Karpas-422 (cell line): Measurements from ENCODE around the gene ALPK1. TPM values are rescaled to one million over a fixed set of nuclear protein-coding genes. Genes with fewer than 3 reads are reported as not detected.

Experiments
- DNase-seq: peaks from one replicate; pipeline ENCODE4 v3.0.0-alpha.2; 2015
- H2AFZ ChIP-seq: fragments of 200-600 bp; sonication (generic); 2 replicates; pipeline ENCODE4 v1.6.1; 2014; ENCODE audit warnings: antibody characterized with exemption, low read length, mixed read lengths
- H3K27ac ChIP-seq: fragments of 200-600 bp; sonication (generic); 2 replicates; pipeline ENCODE4 v1.5.1; 2014; ENCODE audit warnings: mild to moderate bottlenecking, low read length, moderate library complexity
- H3K27me3 ChIP-seq: fragments of 200-600 bp; sonication (generic); 2 replicates; pipeline ENCODE4 v1.6.1; 2014; ENCODE audit warnings: low read length, mixed read lengths
- H3K36me3 ChIP-seq: fragments of 200-600 bp; sonication (generic); 2 replicates; pipeline ENCODE4 v1.6.1; 2014; ENCODE audit warnings: low read length, mixed read lengths; ENCODE audit not compliant: insufficient read depth
- H3K4me1 ChIP-seq: fragments of 200-600 bp; sonication (generic); 2 replicates; pipeline ENCODE4 v1.6.1; 2014; ENCODE audit warnings: mild to moderate bottlenecking, low read length, mixed read lengths
- H3K4me2 ChIP-seq: fragments of 200-600 bp; sonication (generic); 2 replicates; pipeline ENCODE4 v1.6.1; 2014; ENCODE audit warnings: low read length, low read depth, mild to moderate bottlenecking; ENCODE audit not compliant: poor library complexity, severe bottlenecking
- H3K4me3 ChIP-seq: fragments of 200-600 bp; sonication (generic); 2 replicates; pipeline ENCODE4 v1.5.1; 2014; ENCODE audit warnings: mild to moderate bottlenecking, antibody characterized with exemption, low read length, mixed read lengths
- H3K79me2 ChIP-seq: fragments of 200-600 bp; sonication (generic); 2 replicates; pipeline ENCODE4 v1.6.1; 2014; ENCODE audit warnings: mild to moderate bottlenecking, low read length, mixed read lengths
- H3K9ac ChIP-seq: fragments of 200-600 bp; sonication (generic); 2 replicates; pipeline ENCODE4 v1.6.0; 2014; ENCODE audit warnings: low read length
- H3K9me2 ChIP-seq: fragments of 200-600 bp; sonication (generic), shearing (Covaris generic); replicated peaks from 2 replicates; pipeline ENCODE4 v1.6.0; 2014; ENCODE audit warnings: mild to moderate bottlenecking, low read length, moderate library complexity; ENCODE audit not compliant: insufficient read depth
- H3K9me3 ChIP-seq: fragments of 300-700, 200-600 bp; sonication (generic); 2 replicates; pipeline ENCODE4 v1.6.1; 2014; ENCODE audit warnings: low read length, mixed read lengths
- H4K20me1 ChIP-seq: fragments of 200-600 bp; sonication (generic); 2 replicates; pipeline ENCODE4 v1.6.1; 2014; ENCODE audit warnings: mild to moderate bottlenecking, antibody characterized with exemption, low read length, low read depth; ENCODE audit not compliant: insufficient read depth
- total RNA-seq: library from RNA; depleted of rRNA; stranded (reverse); fragments of >200 nt; shearing (Covaris generic); gene quantifications from 2 replicates; pipeline ENCODE4 v1.2.3, GENCODE V29; 2014; ENCODE audit warnings: low replicate concordance

ALPK1 gene
- total RNA-seq, 1 experiment from 2014 or later = 32.4 TPM

- H3K9me3 ChIP-seq = no peaks in the 10 kb centered on the region
- DNase-seq = no peak
- H3K79me2 ChIP-seq = no peaks in the 10 kb centered on the region
- no peaks in the 10 kb centered on the region for H3K9me2 ChIP-seq
- H3K4me3 ChIP-seq = no peak overlapping the region
- H3K9ac ChIP-seq = no peak overlapping the region
- H2AFZ ChIP-seq = no peak overlapping the region
- no peaks in the 10 kb centered on the region for H4K20me1 ChIP-seq
- H3K27me3 ChIP-seq = no peaks in the 10 kb centered on the region
- H3K4me1 ChIP-seq = 0 out of 2 replicates have a peak, but pooled peaks cover 3% of the 10 kb centered on the region
- H3K36me3 ChIP-seq = no peaks in the 10 kb centered on the region
- no peak overlapping the region for H3K27ac ChIP-seq
- H3K4me2 ChIP-seq = no peak overlapping the region
Measured at GRCh38 chr4:112348488-112349158, 51.5 kb downstream of the ALPK1 start.

DNA sequence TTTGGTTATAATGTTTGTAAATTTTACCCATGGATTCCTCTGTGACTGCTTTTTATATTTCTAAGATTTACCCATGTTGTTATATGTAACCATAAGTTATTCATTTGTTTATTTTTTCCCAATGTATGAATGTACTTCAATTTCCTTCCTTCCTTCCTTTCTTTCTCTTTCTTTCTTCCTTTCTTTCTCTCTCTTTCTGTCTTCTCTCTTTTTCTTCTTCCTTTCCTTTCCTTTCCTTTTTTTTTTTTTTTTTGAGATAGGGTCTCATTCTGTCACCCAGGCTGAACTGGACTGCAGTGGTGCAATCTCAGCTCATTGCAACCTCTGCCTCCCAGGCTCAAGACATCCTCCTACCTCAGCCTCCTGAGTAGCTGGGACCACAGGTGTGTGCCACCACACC lies 55.6 kb downstream of the ALPK1 start:
- no peaks in the 10 kb centered on the region for H3K9me3 ChIP-seq
- H3K79me2 ChIP-seq = no peaks in the 10 kb centered on the region
- H3K4me2 ChIP-seq = no peak overlapping the region
- H3K9ac ChIP-seq = no peak overlapping the region
- no peak overlapping the region for H2AFZ ChIP-seq
- no peaks in the 10 kb centered on the region for H4K20me1 ChIP-seq
- H3K36me3 ChIP-seq = no peaks in the 10 kb centered on the region
- no peak overlapping the region for H3K27ac ChIP-seq
- no peak for DNase-seq
- 0 out of 2 replicates have a peak, but pooled peaks cover 3% of the 10 kb centered on the region for H3K4me1 ChIP-seq
- H3K4me3 ChIP-seq = no peak overlapping the region
- no peaks in the 10 kb centered on the region for H3K9me2 ChIP-seq
- H3K27me3 ChIP-seq = no peaks in the 10 kb centered on the region

DNA sequence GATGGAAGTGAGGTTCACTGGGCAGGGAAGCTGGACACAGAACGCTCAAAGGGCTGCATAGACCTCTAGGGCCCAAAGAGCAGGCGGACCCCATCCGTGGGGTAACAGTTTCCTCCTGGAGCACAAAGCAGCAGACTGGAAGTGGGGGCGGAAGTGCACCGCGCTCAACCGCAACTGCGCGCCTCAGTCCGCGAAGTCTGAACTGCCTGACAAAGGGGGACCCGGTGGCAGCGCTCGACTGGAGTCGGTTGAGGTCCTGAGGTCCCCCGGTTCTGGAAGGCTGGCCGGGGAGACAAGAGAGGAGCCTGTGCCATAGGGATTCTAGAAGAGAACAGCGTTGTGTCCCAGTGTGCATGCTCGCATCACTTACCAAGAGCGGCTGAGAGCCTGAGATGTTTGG lies 58.5 kb downstream of the ALPK1 start:
- Histone ChIP-seq H3K4me3 (no peak overlapping the region), H3K9me3 (no peaks in the 10 kb centered on the region), H3K27ac (no peak overlapping the region), H3K27me3 (no peaks in the 10 kb centered on the region), H3K9me2 (no peaks in the 10 kb centered on the region), H2AFZ (no peak overlapping the region), H3K36me3 (no peaks in the 10 kb centered on the region), H3K4me1 (no peaks in the 10 kb centered on the region), H3K4me2 (no peak overlapping the region), H4K20me1 (no peaks in the 10 kb centered on the region), H3K79me2 (no peaks in the 10 kb centered on the region), H3K9ac (no peak overlapping the region)
- DNase-seq = no peak

DNA sequence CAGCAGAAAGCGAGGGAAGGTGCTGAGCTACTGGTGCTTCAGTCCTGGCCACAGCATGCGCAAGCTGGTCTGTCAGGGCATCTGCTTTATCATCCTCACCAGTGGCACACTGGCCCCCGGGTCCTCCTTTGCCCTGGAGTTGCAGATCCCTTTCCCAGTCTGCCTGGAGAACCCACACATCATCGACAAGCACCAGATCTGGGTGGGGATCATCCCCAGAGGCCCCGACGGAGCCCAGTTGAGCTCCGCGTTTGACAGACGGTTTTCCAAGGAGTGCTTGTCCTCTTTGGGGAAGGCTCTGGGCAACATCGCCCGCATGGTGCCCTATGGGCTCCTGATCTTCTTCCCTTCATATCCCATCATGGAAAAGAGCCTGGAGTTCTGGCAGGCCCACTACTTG lies 60.3 kb downstream of the ALPK1 start:
- Histone ChIP-seq H3K27ac (no peak overlapping the region), H3K4me2 (no peak overlapping the region), H3K4me3 (no peak overlapping the region), H3K36me3 (no peaks in the 10 kb centered on the region), H3K27me3 (no peaks in the 10 kb centered on the region), H2AFZ (no peak overlapping the region), H3K9me2 (no peaks in the 10 kb centered on the region), H4K20me1 (no peaks in the 10 kb centered on the region), H3K9me3 (no peaks in the 10 kb centered on the region), H3K9ac (no peak overlapping the region), H3K79me2 (no peaks in the 10 kb centered on the region), H3K4me1 (peaks cover 4% of the 10 kb centered on the region; the same call in 1 of the 2 replicates)
- no peak for DNase-seq

DNA sequence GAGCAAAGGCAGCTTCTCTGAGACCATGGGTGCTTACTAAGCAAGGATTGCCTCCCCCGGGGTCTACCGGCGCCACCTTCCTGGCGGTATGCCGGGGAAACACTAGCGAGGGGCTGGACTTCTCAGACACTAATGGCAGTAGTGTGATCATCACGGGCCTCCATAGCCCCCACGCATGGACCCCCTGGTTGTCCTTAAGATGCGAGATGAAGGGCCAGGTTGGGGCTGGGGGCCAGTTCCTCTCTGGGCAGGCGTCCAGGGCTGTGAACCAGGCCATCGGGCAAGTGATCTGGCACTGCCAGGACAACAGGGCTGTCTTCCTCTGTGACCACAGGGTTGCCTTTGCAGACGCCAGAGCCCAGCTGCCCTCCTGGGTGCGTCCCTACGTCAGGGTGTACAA lies 60.7 kb downstream of the ALPK1 start:
- no peaks in the 10 kb centered on the region for H4K20me1 ChIP-seq
- no peak overlapping the region for H3K9ac ChIP-seq
- no peak overlapping the region for H2AFZ ChIP-seq
- H3K9me3 ChIP-seq = no peaks in the 10 kb centered on the region
- no peak for DNase-seq
- no peak overlapping the region for H3K4me3 ChIP-seq
- H3K79me2 ChIP-seq = no peaks in the 10 kb centered on the region
- no peaks in the 10 kb centered on the region for H3K27me3 ChIP-seq
- no peaks in the 10 kb centered on the region for H3K9me2 ChIP-seq
- no peak overlapping the region for H3K27ac ChIP-seq
- H3K4me1 ChIP-seq = peaks cover 4% of the 10 kb centered on the region; the same call in 1 of the 2 replicates
- no peak overlapping the region for H3K4me2 ChIP-seq
- H3K36me3 ChIP-seq = no peaks in the 10 kb centered on the region

DNA sequence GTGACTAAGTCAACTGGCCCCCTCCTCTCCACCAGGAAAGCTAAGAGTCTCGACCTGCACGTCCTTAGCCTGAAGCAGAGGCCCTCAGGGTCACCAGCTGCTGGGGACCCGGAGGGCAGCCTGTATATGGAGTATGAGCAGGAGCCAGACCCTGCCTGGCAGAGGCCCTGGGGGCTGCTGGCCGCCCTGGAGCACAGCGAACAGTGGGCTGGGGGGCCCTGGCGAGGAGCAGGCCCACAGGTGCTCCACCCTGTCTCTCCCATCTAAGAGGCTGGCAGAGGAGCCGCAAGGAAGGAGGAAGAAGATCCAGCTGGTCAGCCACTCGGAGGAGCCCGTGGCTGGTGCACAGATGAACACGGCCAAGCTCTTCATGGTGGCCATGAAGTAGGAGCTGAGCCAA lies 61.2 kb downstream of the ALPK1 start:
- no peak overlapping the region for H3K9ac ChIP-seq
- DNase-seq = no peak
- H3K36me3 ChIP-seq = no peaks in the 10 kb centered on the region
- H3K4me1 ChIP-seq = peaks cover 4% of the 10 kb centered on the region; the same call in 1 of the 2 replicates
- no peak overlapping the region for H2AFZ ChIP-seq
- no peak overlapping the region for H3K27ac ChIP-seq
- no peaks in the 10 kb centered on the region for H4K20me1 ChIP-seq
- no peaks in the 10 kb centered on the region for H3K9me2 ChIP-seq
- H3K79me2 ChIP-seq = no peaks in the 10 kb centered on the region
- no peaks in the 10 kb centered on the region for H3K27me3 ChIP-seq
- no peak overlapping the region for H3K4me3 ChIP-seq
- H3K4me2 ChIP-seq = no peak overlapping the region
- no peaks in the 10 kb centered on the region for H3K9me3 ChIP-seq

- Histone ChIP-seq H3K27ac (no peak overlapping the region), H3K9me2 (no peaks in the 10 kb centered on the region), H4K20me1 (no peaks in the 10 kb centered on the region), H3K9ac (no peak overlapping the region), H3K4me1 (peaks cover 4% of the 10 kb centered on the region; the same call in 1 of the 2 replicates), H2AFZ (no peak overlapping the region), H3K27me3 (no peaks in the 10 kb centered on the region), H3K79me2 (no peaks in the 10 kb centered on the region), H3K4me3 (no peak overlapping the region), H3K4me2 (no peak overlapping the region), H3K9me3 (no peaks in the 10 kb centered on the region), H3K36me3 (no peaks in the 10 kb centered on the region)
- no peak for DNase-seq
Measured at GRCh38 chr4:112358952-112359749, 62.0 kb downstream of the ALPK1 start.

GRCh38 chr4:112361181-112361791 lies 64.1 kb downstream of the ALPK1 start:
- Histone ChIP-seq H3K9me3 (no peaks in the 10 kb centered on the region), H3K36me3 (no peaks in the 10 kb centered on the region), H2AFZ (no peak overlapping the region), H3K27me3 (no peaks in the 10 kb centered on the region), H3K4me2 (no peak overlapping the region), H3K27ac (no peak overlapping the region), H3K4me1 (peaks cover 4% of the 10 kb centered on the region; the same call in 1 of the 2 replicates), H3K79me2 (no peaks in the 10 kb centered on the region), H3K9me2 (no peaks in the 10 kb centered on the region), H3K9ac (no peak overlapping the region), H3K4me3 (no peak overlapping the region), H4K20me1 (no peaks in the 10 kb centered on the region)
- no peak for DNase-seq
